Stomach (tissue), 4 donors: Measurements from ENCODE around the gene RRAGD.

Source experiments
- EP300 ChIP-seq: sonication (generic); formaldehyde crosslinking; IDR thresholded peaks from one replicate; pipeline ENCODE4 v1.6.1; 2017; ENCODE audit warnings: antibody characterized with exemption
- POLR2A ChIP-seq, 4 donors: fragments of 450-650 bp; IDR thresholded peaks; one replicate each; pipeline ENCODE4 v1.6.1; 2016; ENCODE audit warnings: antibody characterized with exemption in 4 of 4, control low read depth in 2 of 4, mild to moderate bottlenecking in 1 of 4, moderate library complexity in 1 of 4
- TF ChIP-seq, protein P1 (sequence below), 7 experiments: fragments of 450-650 bp in 4 of 7; fragments of 200-600 bp in 3 of 7; sonication (generic) in 3 of 7; IDR thresholded peaks; one replicate each; pipeline ENCODE4 v1.5.1; 2016 to 2019; ENCODE audit warnings: antibody characterized with exemption in 7 of 7, control low read depth in 2 of 7, mild to moderate bottlenecking in 1 of 7

GRCh38 chr6:89433252-89434149 lies 21.4 kb upstream of the RRAGD start:
- TF ChIP-seq, protein P1, sequence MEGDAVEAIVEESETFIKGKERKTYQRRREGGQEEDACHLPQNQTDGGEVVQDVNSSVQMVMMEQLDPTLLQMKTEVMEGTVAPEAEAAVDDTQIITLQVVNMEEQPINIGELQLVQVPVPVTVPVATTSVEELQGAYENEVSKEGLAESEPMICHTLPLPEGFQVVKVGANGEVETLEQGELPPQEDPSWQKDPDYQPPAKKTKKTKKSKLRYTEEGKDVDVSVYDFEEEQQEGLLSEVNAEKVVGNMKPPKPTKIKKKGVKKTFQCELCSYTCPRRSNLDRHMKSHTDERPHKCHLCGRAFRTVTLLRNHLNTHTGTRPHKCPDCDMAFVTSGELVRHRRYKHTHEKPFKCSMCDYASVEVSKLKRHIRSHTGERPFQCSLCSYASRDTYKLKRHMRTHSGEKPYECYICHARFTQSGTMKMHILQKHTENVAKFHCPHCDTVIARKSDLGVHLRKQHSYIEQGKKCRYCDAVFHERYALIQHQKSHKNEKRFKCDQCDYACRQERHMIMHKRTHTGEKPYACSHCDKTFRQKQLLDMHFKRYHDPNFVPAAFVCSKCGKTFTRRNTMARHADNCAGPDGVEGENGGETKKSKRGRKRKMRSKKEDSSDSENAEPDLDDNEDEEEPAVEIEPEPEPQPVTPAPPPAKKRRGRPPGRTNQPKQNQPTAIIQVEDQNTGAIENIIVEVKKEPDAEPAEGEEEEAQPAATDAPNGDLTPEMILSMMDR (IDR thresholded peaks at IDR 0.05) = no peak
- no peak for TF ChIP-seq EP300
- TF ChIP-seq POLR2A (IDR thresholded peaks at IDR 0.05) = no peak
